Ureter (tissue), 1 donor: Measurements from ENCODE around the gene COL21A1. TPM values are rescaled to one million over a fixed set of nuclear protein-coding genes. Genes with fewer than 3 reads are reported as not detected.
"Not testable (repeated sequence)": the region's sequence is repeated elsewhere in the genome, so short reads cannot be mapped to it uniquely, and the experiment has no call there.

ENCODE experiments used
- DNase-seq: peaks from one replicate; pipeline ENCODE4 v3.0.0-alpha.2; 2020; ENCODE audit warnings: low spot score
- total RNA-seq: library from RNA; stranded (reverse); gene quantifications from one replicate; pipeline ENCODE4 v1.2.4, GENCODE V29; 2023
- donor health status: DM: yes; HTN: yes; CAD: no.

Gene COL21A1
- 9.3 TPM for total RNA-seq

- peak; percentile 67 for DNase-seq
Observed at GRCh38 chr6:56246881-56247653, at the start of gene COL21A1. COL21A1 (minus strand) TSS chr6:56247580; CDS start chr6:56182618, 64,962 bp downstream.

DNA sequence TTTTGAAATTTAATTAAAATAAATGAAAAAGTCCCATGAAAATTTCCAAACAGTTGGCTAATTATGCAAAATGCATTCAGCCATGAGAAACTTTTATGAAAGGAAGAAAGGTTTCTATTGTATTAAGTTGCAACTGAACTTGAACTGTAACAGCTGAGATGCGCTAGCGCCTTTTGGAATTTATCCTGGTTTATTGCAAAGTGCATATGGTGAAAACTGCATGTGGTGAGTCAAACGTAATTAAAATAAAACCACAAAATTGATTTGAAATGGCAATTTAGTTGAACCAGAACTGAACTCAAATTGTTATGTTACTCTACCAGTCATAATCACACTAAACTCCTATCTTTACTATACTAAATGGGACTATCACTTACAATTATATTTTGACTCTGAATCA is 46.4 kb upstream of the COL21A1 start:
- DNase-seq = no peak

- DNase-seq = no peak
Observed at GRCh38 chr6:56292505-56293181, 45.3 kb upstream of the COL21A1 start.

- no peak for DNase-seq
Observed at GRCh38 chr6:56291302-56291917, 44.0 kb upstream of the COL21A1 start.

DNA sequence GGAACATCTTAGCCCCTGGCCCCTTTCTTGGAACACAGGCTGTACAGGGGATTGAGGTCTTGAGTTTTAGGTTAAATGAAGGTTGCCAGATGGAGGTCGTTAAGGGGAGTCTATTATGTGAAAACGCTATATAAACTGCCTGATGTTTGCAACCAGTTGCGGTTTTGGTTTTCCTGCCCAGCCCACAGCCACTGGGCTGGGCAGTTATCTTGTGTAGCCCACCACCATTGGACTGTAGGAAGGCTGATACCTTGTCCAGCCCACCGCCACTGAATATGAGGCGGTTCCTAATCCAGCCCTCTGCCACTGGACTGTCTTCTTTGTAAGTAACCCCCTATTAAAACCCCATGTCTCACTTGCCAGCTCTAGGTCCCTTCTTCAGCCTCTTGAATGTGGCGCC is 42.3 kb upstream of the COL21A1 start:
- no peak for DNase-seq

DNA sequence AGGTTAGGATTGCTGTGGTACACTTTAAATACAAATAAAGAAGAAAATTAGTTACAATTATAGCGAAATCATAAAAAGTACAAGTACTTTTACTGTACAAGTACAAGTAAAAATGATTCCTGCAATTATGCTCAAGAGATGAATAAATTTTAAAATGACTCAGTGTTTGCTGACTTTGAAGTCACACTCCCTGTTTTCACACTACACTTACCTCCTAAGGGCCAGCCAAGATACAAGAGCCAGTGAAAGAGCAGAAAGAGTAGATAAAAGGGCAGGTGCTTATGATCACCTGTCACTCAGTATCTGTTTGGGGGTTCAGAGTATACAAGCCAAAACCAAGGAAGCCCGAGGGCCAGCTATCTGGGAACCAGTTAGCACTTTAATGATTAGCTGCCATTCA is 41.0 kb upstream of the COL21A1 start:
- DNase-seq = no peak

DNA sequence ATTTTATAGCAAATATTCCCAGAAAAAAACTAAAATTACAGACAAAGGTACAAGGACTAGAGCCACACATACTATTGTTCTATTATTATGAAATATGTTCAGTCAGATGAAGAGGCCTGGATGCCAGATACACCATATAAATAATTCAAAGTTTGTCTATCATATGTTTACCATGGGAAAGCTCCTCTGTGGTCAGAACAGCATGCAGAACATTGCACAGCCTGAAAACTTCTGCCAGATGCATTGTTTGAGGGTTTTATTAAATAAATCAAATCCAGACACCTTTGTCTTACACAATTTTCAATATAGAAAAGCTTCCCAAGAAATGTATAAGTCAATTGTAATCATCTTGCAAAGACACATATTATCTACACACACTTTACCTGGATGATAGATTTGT is 35.0 kb upstream of the COL21A1 start:
- DNase-seq = no peak

- DNase-seq = no peak
Observed at GRCh38 chr6:56280126-56280525, 32.7 kb upstream of the COL21A1 start.

GRCh38 chr6:56279331-56280080 is 32.1 kb upstream of the COL21A1 start:
- DNase-seq = no peak

DNA sequence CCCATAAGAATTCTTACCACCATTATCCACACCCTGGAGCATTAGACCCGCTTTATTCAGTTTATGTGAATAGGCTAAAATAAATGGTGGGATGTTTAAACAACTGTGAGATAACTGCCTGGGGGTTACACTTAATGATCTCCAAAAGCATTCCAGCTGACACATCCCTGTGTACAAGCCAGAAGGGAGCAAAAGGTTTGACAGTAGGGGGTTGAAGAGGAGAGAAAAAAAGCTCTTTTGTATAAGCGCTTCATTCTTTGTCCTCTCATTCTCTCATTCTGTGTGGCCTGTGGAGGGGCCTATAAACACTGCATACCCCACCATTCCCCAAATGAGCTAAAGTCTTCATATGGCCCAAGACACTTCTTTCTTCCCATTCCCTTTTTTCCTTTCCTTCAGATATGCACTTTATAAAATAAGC is 30.8 kb upstream of the COL21A1 start:
- DNase-seq = no peak

- DNase-seq = no peak
Observed at GRCh38 chr6:56270812-56271441, 23.5 kb upstream of the COL21A1 start.

- no peak for DNase-seq
Observed at GRCh38 chr6:56268266-56268665, 20.9 kb upstream of the COL21A1 start.

GRCh38 chr6:56266011-56266410 is 18.6 kb upstream of the COL21A1 start:
- no peak for DNase-seq

DNA sequence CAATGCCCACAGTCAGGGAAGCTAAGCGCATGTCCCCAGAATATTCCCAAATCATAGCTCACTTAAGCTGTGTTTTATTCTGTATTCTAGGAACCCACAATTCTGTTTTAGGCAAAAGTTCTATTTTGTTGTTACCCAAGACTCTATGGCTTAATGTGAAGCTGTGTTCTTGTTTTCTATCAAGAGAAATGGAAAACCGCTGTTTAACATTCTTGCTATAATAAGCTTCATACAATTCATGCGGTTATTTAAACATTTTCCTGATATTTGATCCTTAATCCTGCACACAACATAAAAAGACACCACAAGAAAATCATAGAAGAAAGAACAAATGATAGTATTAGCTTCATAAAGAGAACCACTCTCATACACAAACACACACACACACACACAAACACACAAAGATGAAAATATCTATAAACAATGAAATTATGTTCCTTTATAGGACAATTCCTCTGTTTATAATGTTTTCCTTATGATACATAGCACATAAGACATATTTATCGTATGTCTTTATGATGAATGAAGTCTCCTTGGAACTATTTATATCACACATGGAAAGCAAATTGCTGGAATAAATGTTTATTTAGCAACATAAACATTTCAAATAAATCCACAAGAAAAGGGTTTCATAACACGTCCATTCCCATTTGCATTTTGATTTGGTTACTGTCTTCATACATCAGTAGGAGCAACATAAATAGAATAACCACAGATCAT is 16.4 kb upstream of the COL21A1 start:
- DNase-seq = no peak

GRCh38 chr6:56260593-56260992 is 13.2 kb upstream of the COL21A1 start:
- not testable (repeated sequence) for DNase-seq

DNA sequence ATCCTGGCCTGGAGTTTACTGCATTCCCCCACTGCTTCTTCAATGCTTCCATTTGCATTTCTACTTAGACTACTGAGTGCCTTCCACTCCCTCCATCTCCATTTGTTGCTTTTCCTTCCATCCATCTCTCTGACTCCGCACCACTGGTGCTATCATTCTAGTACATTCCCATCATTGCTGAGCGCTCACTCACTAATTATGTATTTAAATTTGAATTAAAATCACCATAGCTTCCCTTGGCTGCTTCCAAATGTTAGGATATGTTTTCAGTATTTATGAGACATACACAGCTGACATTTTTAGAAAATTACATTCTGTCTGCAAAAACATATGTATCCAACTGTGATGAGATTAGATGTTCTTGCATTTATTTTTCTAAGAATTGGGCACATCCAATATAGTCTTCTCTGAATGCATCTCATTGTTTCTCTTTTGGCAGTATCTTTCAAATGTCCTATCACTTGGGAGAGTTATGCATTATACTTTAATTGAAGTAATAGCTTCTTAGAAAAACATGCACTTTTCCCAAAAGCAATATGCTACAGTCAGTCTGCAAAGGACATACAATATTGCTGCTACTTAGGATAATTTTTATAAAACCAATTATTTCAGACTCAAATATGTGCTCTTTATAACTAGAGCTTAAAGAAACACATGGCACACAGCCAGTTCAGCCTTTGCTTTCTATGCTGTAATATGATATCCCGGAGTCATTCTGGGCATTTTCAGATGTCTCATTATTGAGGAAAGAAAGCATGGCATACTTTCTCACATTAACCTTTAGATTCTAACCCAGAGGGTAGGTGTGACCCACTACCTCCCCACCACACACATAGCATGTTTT is 12.1 kb upstream of the COL21A1 start:
- DNase-seq = no peak

DNA sequence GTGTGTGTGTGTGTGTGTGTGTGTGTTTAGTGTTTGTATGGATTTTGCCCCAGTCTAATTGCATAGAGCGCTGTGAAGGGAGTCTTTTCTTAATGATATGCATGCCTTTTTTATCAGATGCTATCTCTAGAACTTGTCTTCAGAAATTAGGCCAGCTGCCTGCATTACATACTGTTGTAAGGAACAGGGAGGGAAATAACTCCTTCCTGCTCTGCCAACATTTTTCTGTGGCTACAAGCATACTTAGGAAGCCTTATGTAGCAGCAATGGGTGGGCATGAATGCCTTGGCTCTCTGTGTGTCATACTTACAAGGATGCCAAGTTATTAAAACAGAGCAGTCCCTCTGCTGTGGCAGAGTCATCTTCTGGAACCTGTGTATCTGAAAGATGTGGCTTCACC is 8.0 kb upstream of the COL21A1 start:
- DNase-seq = no peak

DNA sequence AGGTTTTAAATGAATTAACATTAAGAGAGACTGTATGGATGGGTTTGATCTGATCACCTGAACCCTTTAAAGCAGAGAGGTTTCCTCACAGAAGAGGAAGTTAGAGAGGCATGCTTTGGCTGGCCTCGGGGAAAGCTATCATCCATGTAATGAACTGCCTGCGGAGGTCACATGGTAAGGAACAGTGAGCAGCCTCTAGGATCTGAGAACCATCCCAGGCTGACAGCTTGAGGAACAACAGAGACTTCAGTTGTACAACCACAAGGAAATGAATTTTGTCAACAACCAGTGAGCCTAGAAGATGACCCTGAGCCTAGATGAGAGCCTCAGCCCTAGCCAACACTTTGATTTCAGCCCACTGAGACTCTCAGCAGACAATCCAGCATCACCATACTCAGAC is 2.9 kb upstream of the COL21A1 start:
- no peak for DNase-seq

DNA sequence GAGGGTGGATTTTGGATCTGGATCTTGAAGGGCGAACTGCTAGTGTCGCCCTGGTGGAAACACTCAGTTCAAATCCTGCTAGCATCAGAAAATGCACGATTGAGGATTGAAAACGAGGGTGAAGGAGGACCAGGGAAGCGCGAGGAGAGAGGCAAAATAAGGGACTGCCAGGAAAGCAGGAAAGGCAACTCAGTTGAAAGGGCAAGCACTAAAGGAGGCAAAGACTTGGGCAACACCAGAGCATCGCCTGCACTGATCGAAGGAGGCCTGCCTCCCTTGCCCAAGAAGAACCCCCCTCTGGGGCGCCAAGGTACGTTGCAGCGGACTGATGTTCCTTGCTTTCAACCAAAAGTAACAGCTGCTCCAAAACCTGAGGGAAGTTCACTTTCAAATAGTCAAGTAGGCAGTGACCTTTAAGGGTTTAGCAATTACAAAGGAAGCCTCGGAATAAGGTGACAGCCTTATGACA is 308 bp upstream of the COL21A1 start:
- no peak for DNase-seq

DNA sequence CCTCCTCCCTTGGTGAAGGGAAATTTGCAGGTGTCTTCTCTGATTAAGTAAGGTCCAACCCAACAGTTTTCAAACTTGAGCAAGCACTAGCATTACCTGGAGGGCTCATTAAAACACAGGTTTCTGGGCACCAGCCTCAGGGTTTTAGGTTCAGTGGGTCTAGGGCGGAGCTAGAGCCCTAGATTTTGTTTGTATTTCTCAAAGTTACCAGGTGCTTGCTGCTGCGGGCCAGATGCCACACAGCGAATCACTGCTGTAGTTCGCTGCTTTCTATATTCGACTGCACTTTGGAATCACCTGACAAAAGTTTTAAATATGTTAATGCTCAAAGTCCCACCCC is 869 bp downstream of the COL21A1 start:
- no peak for DNase-seq
